ENCODE data around the gene SKP1.

The SKP1 gene

GRCh38 chr5:134128648-134128995 is 48.1 kb downstream of the SKP1 start:
- TF ChIP-seq CTCF (IDR thresholded peaks at IDR 0.05; ENCODE audit: low read depth, low read length, missing control alignments), result no peak
- no peak for DNase-seq (ENCODE audit: low read depth)
- in situ Hi-C loops (cut with HindIII; ENCODE audit: low sequenced_read_pairs), result loop anchor here (5.0 kb wide), 1 partner anchor 76 kb away; no protein-coding TSS in a partner anchor
- H3K4me3 ChIP-seq (ENCODE audit: low read depth, low read length), result no peak overlapping the region

- H3K4me3 ChIP-seq (ENCODE audit: low read depth, low read length), result no peak overlapping the region
- TF ChIP-seq CTCF (IDR thresholded peaks at IDR 0.05; ENCODE audit: low read depth, low read length, missing control alignments), result no peak
- in situ Hi-C loops (cut with HindIII; ENCODE audit: low sequenced_read_pairs), result loop anchor here (5.0 kb wide), 1 partner anchor 76 kb away; no protein-coding TSS in a partner anchor
- no peak for DNase-seq (ENCODE audit: low read depth)
These were observed 48.6 kb downstream of the SKP1 start for GRCh38 chr5:134127988-134128647.

GRCh38 chr5:134127376-134127861 is 49.3 kb downstream of the SKP1 start:
- DNase-seq (ENCODE audit: low read depth), result peak; percentile 49
- H3K4me3 ChIP-seq (ENCODE audit: low read depth, low read length), result no peak overlapping the region
- in situ Hi-C loops (cut with HindIII; ENCODE audit: low sequenced_read_pairs), result loop anchor here (5.0 kb wide), 1 partner anchor 75 kb away; no protein-coding TSS in a partner anchor
- no peak for TF ChIP-seq CTCF (IDR thresholded peaks at IDR 0.05; ENCODE audit: low read depth, low read length, missing control alignments)

- H3K4me3 ChIP-seq (ENCODE audit: low read depth, low read length), result no peak overlapping the region
- peak; percentile 96 for DNase-seq (ENCODE audit: low read depth)
- no peak for TF ChIP-seq CTCF (IDR thresholded peaks at IDR 0.05; ENCODE audit: low read depth, low read length, missing control alignments)
- in situ Hi-C loops (cut with HindIII; ENCODE audit: low sequenced_read_pairs), result loop anchor here (5.0 kb wide), 1 partner anchor 73 kb away; no protein-coding TSS in a partner anchor
These were observed 51.4 kb downstream of the SKP1 start for GRCh38 chr5:134125039-134126015.

- no peak for TF ChIP-seq CTCF (IDR thresholded peaks at IDR 0.05; ENCODE audit: low read depth, low read length, missing control alignments)
- in situ Hi-C loops (cut with HindIII; ENCODE audit: low sequenced_read_pairs), result loop anchor here (5.0 kb wide), 1 partner anchor 72 kb away; no protein-coding TSS in a partner anchor
- peak; percentile 31 for DNase-seq (ENCODE audit: low read depth)
- H3K4me3 ChIP-seq (ENCODE audit: low read depth, low read length), result no peak overlapping the region
These were observed 52.3 kb downstream of the SKP1 start for GRCh38 chr5:134124289-134125038.

- in situ Hi-C loops (cut with HindIII; ENCODE audit: low sequenced_read_pairs), result no loop called here
- no peak for DNase-seq (ENCODE audit: low read depth)
- H3K4me3 ChIP-seq (ENCODE audit: low read depth, low read length), result no peak overlapping the region
These were observed 53.4 kb downstream of the SKP1 start for GRCh38 chr5:134123360-134123759.

More at GRCh38 chr5:134123360-134123759, 53.4 kb downstream of the SKP1 start:
- no peak for TF ChIP-seq CTCF (IDR thresholded peaks at IDR 0.05; ENCODE audit: low read depth, low read length, missing control alignments)

Data from astrocyte of the cerebellum (primary cell).